MM.1S (cell line): Measurements from ENCODE around the gene ANKRD31.

Experiments used
- EZH2 ChIP-seq: fragments of 300-600 bp; sonication (generic); optimal IDR thresholded peaks from 2 replicates; pipeline ENCODE3; 2017; ENCODE audit warnings: low read depth, mild to moderate bottlenecking, antibody characterized with exemption, low read length, mixed read lengths
- TF ChIP-seq, protein P1 (sequence below): fragments of 300-600 bp; sonication (generic); IDR thresholded peaks from 2 replicates; pipeline ENCODE4 v1.5.1; 2016; ENCODE audit warnings: antibody characterized with exemption, low read length, mixed read lengths

- TF ChIP-seq, protein P1, sequence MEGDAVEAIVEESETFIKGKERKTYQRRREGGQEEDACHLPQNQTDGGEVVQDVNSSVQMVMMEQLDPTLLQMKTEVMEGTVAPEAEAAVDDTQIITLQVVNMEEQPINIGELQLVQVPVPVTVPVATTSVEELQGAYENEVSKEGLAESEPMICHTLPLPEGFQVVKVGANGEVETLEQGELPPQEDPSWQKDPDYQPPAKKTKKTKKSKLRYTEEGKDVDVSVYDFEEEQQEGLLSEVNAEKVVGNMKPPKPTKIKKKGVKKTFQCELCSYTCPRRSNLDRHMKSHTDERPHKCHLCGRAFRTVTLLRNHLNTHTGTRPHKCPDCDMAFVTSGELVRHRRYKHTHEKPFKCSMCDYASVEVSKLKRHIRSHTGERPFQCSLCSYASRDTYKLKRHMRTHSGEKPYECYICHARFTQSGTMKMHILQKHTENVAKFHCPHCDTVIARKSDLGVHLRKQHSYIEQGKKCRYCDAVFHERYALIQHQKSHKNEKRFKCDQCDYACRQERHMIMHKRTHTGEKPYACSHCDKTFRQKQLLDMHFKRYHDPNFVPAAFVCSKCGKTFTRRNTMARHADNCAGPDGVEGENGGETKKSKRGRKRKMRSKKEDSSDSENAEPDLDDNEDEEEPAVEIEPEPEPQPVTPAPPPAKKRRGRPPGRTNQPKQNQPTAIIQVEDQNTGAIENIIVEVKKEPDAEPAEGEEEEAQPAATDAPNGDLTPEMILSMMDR, result no peak
- no peak for TF ChIP-seq EZH2
Measured at GRCh38 chr5:75021800-75022199, 214.9 kb downstream of the ANKRD31 start.
